Measurements from ENCODE around the gene NFKBIZ.
"Not testable (repeated sequence)": the region's sequence is repeated elsewhere in the genome, so short reads cannot be mapped to it uniquely, and the experiment has no call there.

NFKBIZ gene

GRCh38 chr3:101873619-101874018 is 24.3 kb downstream of the NFKBIZ start:
- no peak for DNase-seq (ENCODE audit: low read depth)

GRCh38 chr3:101876142-101876541 is 26.8 kb downstream of the NFKBIZ start:
- no peak for DNase-seq (ENCODE audit: low read depth)

- DNase-seq (ENCODE audit: low read depth) = no peak
These were observed 29.3 kb downstream of the NFKBIZ start for GRCh38 chr3:101878589-101878988.

GRCh38 chr3:101879102-101879501 is 29.8 kb downstream of the NFKBIZ start:
- no peak for DNase-seq (ENCODE audit: low read depth)

GRCh38 chr3:101879623-101880284 is 30.4 kb downstream of the NFKBIZ start:
- no peak for DNase-seq (ENCODE audit: low read depth)

GRCh38 chr3:101884776-101885175 is 35.5 kb downstream of the NFKBIZ start:
- DNase-seq (ENCODE audit: low read depth) = no peak

- DNase-seq (ENCODE audit: low read depth) = not testable (repeated sequence)
These were observed 36.3 kb downstream of the NFKBIZ start for GRCh38 chr3:101885584-101885983.

GRCh38 chr3:101886626-101887025 is 37.3 kb downstream of the NFKBIZ start:
- no peak for DNase-seq (ENCODE audit: low read depth)

- no peak for DNase-seq (ENCODE audit: low read depth)
These were observed 39.3 kb downstream of the NFKBIZ start for GRCh38 chr3:101888653-101889052.

- no peak for DNase-seq (ENCODE audit: low read depth)
These were observed 41.4 kb downstream of the NFKBIZ start for GRCh38 chr3:101890716-101891115.

GRCh38 chr3:101892648-101893047 is 43.3 kb downstream of the NFKBIZ start:
- no peak for DNase-seq (ENCODE audit: low read depth)

- DNase-seq (ENCODE audit: low read depth) = no peak
These were observed 46.9 kb downstream of the NFKBIZ start for GRCh38 chr3:101896083-101896757.

- no peak for DNase-seq (ENCODE audit: low read depth)
These were observed 47.7 kb downstream of the NFKBIZ start for GRCh38 chr3:101897013-101897412.

- no peak for DNase-seq (ENCODE audit: low read depth)
These were observed 48.7 kb downstream of the NFKBIZ start for GRCh38 chr3:101898039-101898438.

- DNase-seq (ENCODE audit: low read depth) = no peak
These were observed 49.4 kb downstream of the NFKBIZ start for GRCh38 chr3:101898752-101899169.

GRCh38 chr3:101900316-101900715 is 51.0 kb downstream of the NFKBIZ start:
- DNase-seq (ENCODE audit: low read depth) = no peak

- no peak for DNase-seq (ENCODE audit: low read depth)
These were observed 51.4 kb downstream of the NFKBIZ start for GRCh38 chr3:101900736-101901135.

GRCh38 chr3:101902041-101902440 is 52.7 kb downstream of the NFKBIZ start:
- no peak for DNase-seq (ENCODE audit: low read depth)

- no peak for DNase-seq (ENCODE audit: low read depth)
These were observed 54.1 kb downstream of the NFKBIZ start for GRCh38 chr3:101903451-101903871.

- DNase-seq (ENCODE audit: low read depth) = not testable (repeated sequence)
These were observed 56.3 kb downstream of the NFKBIZ start for GRCh38 chr3:101905573-101905972.
